Esophagus (tissue), 2 donors: Measurements from ENCODE around the gene ELP5. TPM values are rescaled to one million over a fixed set of nuclear protein-coding genes. Genes with fewer than 3 reads are reported as not detected.
A peak's percentile ranks its signal among the peaks of the same experiment; 100 is the strongest.

Experiments
- H3K27ac ChIP-seq, 2 donors: one replicate each; pipeline ENCODE4 v1.5.1; 2013; ENCODE audit warnings: low read depth in 2 of 2, mild to moderate bottlenecking in 2 of 2, inconsistent platforms in 1 of 2, low read length in 1 of 2, moderate library complexity in 1 of 2
- H3K27me3 ChIP-seq, 2 donors: one replicate each; pipeline ENCODE4 v1.6.1; 2013; ENCODE audit warnings: low read length in 2 of 2, control low read depth in 1 of 2, mild to moderate bottlenecking in 1 of 2; ENCODE audit not compliant: insufficient read depth in 2 of 2, control insufficient read depth in 1 of 2
- H3K36me3 ChIP-seq, 2 donors: one replicate each; pipeline ENCODE4 v1.6.1; 2013; ENCODE audit warnings: low read length in 1 of 2; ENCODE audit not compliant: control insufficient read depth in 2 of 2, insufficient read depth in 2 of 2
- H3K4me1 ChIP-seq, 2 donors: one replicate each; pipeline ENCODE4 v1.6.1; 2013; ENCODE audit warnings: low read length in 1 of 2; ENCODE audit not compliant: control insufficient read depth in 2 of 2, insufficient read depth in 2 of 2
- H3K4me3 ChIP-seq, 2 donors: one replicate each; pipeline ENCODE4 v1.5.1; 2013; ENCODE audit warnings: low read length in 2 of 2, mild to moderate bottlenecking in 2 of 2, low read depth in 1 of 2, moderate library complexity in 1 of 2
- H3K9me3 ChIP-seq, 2 donors: one replicate each; pipeline ENCODE4 v1.6.1; 2013; ENCODE audit warnings: mild to moderate bottlenecking in 2 of 2, low read depth in 1 of 2, low read length in 1 of 2, moderate library complexity in 1 of 2; ENCODE audit not compliant: control insufficient read depth in 2 of 2, insufficient read depth in 1 of 2
- WGBS, 2 donors: extraction: QIAGEN DNeasy Blood & Tissue Kit; methylation state at CpG; one replicate each; pipeline ENCODE4 v1.1.7; 2013; 5-methylcytosine and 5-hydroxymethylcytosine counted together
- polyA plus RNA-seq, 2 donors: library from polyadenylated mRNA; stranded (reverse); fragments of 200-250 nt; gene quantifications; one replicate each; pipeline ENCODE4 v1.2.3, GENCODE V29; 2013
- donor health status: healthy with polysubstance abuse.
- donor health status: Bipolar disorder and iron deficiency.

Gene ELP5
- polyA plus RNA-seq, 2 donors: 14.7 to 39.0 TPM

DNA sequence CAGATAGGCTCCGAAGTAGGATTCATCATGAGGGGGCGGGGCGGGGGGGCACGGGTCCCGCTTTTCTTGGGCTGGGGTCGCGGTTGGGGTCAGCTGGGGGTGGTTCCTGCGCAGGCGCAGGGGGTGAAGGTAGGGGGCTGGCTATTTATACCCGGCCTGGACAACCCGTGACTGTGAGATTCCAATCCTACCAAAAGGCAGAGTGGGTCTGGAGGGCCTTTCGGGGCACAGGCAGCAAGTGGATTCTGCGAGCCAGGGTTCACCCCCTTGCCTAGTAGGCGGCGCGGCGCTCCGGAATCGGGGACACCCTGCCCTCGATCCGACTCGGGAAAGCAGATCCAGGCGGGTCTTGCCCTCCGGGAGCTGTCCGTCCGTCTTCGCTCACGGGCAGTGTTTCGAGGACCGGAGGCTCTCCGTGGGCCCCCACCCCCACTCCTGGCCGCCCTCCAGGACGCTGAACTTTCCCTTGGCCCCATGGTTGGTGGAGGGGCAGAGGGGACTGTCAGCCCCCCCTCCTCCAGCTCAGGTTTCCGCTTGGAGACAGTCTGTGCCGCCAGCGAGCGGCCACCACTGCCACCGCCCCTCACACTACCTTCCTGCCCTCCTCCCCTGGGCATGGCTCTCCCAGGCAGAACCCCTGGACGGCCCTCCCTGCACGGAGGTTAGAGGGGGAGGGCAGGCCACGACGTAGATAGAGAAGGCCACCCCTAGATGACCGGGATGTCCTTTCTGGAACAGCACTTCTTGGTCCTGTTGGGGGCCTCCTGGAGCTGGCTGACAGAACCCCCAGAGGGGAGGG lies 30.1 kb downstream of the ELP5 start:
- Histone ChIP-seq H3K27me3 (no peaks in the 10 kb centered on the region), H3K36me3 (peaks cover 0 to 3% of the 10 kb centered on the region in 2 donors), H3K4me1 (peaks cover 6 to 24% of the 10 kb centered on the region in 2 donors), H3K9me3 (no peaks in the 10 kb centered on the region), H3K27ac (peak overlapping the region; percentile 76 to 78), H3K4me3 (peak overlapping the region; percentile 35 to 53)
- WGBS, 2 donors: 3 to 5% methylated on average over 43 of the region's 43 CpGs

- Histone ChIP-seq H3K36me3 (peaks cover 0 to 3% of the 10 kb centered on the region in 2 donors), H3K4me1 (peaks cover 6 to 24% of the 10 kb centered on the region in 2 donors), H3K4me3 (peak overlapping the region in 1 of 2 donors; percentile 35), H3K9me3 (no peaks in the 10 kb centered on the region), H3K27ac (peak overlapping the region; percentile 76 to 78), H3K27me3 (no peaks in the 10 kb centered on the region)
- WGBS, 2 donors: 46 to 47% methylated on average over 6 of the region's 6 CpGs
Observed at GRCh38 chr17:7282752-7283321, 30.8 kb downstream of the ELP5 start.

- peaks cover 0 to 3% of the 10 kb centered on the region in 2 donors for H3K36me3 ChIP-seq
- no peak overlapping the region for H3K4me3 ChIP-seq
- 80 to 82% methylated on average over 18 of the region's 18 CpGs for WGBS, 2 donors
- no peaks in the 10 kb centered on the region for H3K9me3 ChIP-seq
- H3K27ac ChIP-seq: peak overlapping the region in 1 of 2 donors; percentile 60
- peaks cover 6 to 24% of the 10 kb centered on the region in 2 donors for H3K4me1 ChIP-seq
- no peaks in the 10 kb centered on the region for H3K27me3 ChIP-seq
Observed at GRCh38 chr17:7283471-7284216, 31.6 kb downstream of the ELP5 start.

DNA sequence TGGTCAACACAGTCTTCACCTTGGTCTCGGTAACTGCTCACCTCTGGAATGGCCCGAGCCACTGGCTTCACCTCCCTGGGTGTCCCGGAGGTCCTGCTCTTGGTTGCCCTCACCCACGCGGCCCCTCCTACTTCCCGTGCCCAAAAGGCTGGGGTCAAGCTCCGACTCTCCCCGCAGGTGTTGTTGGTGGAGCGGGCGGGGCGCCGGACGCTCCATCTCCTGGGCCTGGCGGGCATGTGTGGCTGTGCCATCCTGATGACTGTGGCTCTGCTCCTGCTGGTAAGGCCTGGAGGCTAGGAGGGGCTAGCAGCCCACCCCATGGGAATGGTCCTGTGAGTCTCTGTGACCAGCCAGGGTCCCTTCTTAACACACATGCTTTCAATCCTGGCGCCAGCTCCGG lies 32.9 kb downstream of the ELP5 start:
- WGBS, 2 donors: 92 to 93% methylated on average over 16 of the region's 16 CpGs
- peaks cover 0 to 3% of the 10 kb centered on the region in 2 donors for H3K36me3 ChIP-seq
- H3K4me3 ChIP-seq: no peak overlapping the region
- H3K9me3 ChIP-seq: no peaks in the 10 kb centered on the region
- peaks cover 6 to 22% of the 10 kb centered on the region in 2 donors for H3K4me1 ChIP-seq
- H3K27me3 ChIP-seq: no peaks in the 10 kb centered on the region
- peak overlapping the region in 1 of 2 donors; percentile 29 for H3K27ac ChIP-seq

DNA sequence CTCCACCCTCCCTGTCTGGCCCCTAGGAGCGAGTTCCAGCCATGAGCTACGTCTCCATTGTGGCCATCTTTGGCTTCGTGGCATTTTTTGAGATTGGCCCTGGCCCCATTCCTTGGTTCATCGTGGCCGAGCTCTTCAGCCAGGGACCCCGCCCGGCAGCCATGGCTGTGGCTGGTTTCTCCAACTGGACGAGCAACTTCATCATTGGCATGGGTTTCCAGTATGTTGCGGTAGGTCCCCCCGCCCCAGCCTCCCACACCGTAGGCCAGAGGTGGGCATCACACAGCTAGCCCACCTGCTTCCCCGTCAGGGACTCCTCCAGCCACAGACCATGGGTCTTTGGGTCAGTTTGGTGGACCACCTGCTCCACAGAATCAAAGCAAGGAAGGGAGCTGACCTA lies 33.7 kb downstream of the ELP5 start:
- H3K9me3 ChIP-seq: no peaks in the 10 kb centered on the region
- peaks cover 6 to 16% of the 10 kb centered on the region in 2 donors for H3K4me1 ChIP-seq
- no peak overlapping the region for H3K4me3 ChIP-seq
- peaks cover 0 to 3% of the 10 kb centered on the region in 2 donors for H3K36me3 ChIP-seq
- no peaks in the 10 kb centered on the region for H3K27me3 ChIP-seq
- 82 to 84% methylated on average over 12 of the region's 12 CpGs for WGBS, 2 donors
- H3K27ac ChIP-seq: peak overlapping the region in 1 of 2 donors; percentile 21

- no peaks in the 10 kb centered on the region for H3K9me3 ChIP-seq
- 84 to 90% methylated on average over 18 of the region's 18 CpGs for WGBS, 2 donors
- H3K27ac ChIP-seq: no peak overlapping the region
- H3K4me3 ChIP-seq: no peak overlapping the region
- peaks cover 10 to 11% of the 10 kb centered on the region in 2 donors for H3K4me1 ChIP-seq
- peaks cover 0 to 3% of the 10 kb centered on the region in 2 donors for H3K36me3 ChIP-seq
- no peaks in the 10 kb centered on the region for H3K27me3 ChIP-seq
Observed at GRCh38 chr17:7289256-7290032, 37.4 kb downstream of the ELP5 start.

DNA sequence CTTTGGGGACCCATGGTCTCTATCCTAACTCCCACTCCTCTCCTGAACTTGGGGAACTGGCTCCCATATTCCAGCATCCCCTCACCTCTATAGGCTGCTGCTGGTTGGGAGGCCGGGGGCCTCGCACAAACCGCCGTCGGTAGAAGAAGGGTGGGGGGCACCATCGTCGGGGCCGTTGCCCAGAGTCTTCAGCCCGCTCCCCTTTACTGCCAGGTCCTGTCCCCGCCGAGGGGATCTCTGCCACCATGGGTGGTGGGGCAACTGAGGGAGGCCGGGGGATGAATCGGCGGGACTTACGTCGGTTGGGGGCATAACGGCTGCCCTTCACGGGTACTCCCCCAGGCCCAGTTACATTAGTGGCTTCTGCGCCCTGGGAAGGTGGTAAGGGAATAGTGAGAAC lies 38.2 kb downstream of the ELP5 start:
- Histone ChIP-seq H3K27ac (no peak overlapping the region), H3K9me3 (no peaks in the 10 kb centered on the region), H3K4me1 (peaks cover 10 to 16% of the 10 kb centered on the region in 2 donors), H3K36me3 (no peaks in the 10 kb centered on the region), H3K4me3 (no peak overlapping the region), H3K27me3 (no peaks in the 10 kb centered on the region)
- WGBS, 2 donors: 89 to 92% methylated on average over 18 to 19 of the region's 19 CpGs

GRCh38 chr17:7290685-7291084 lies 38.7 kb downstream of the ELP5 start:
- H3K27me3 ChIP-seq: no peaks in the 10 kb centered on the region
- WGBS, 2 donors: 80 to 83% methylated on average over 11 of the region's 11 CpGs

DNA sequence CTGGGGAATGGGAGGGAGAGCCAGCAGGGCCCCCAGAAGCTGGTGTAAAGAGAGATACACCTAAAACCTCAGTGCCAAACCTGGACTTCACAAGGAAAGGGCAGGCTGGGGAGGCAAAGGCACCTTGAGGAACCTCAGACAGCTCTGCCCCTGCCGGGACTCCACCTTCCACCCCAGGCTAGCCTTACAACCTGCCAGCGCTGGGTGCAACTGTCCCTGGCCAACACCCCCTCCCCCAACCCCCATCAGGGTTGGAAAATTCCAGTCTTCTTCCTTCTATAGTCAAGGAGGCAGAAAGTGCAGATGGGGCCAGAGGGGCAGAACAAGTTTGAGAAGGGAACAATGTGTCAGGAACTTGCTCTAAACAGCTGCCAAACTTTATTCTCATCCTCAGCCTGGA lies 40.2 kb downstream of the ELP5 start:
- Histone ChIP-seq H3K4me3 (no peak overlapping the region), H3K36me3 (no peaks in the 10 kb centered on the region), H3K27ac (peak overlapping the region in 1 of 2 donors; percentile 86), H3K9me3 (no peaks in the 10 kb centered on the region), H3K4me1 (peaks cover 16 to 17% of the 10 kb centered on the region in 2 donors), H3K27me3 (no peaks in the 10 kb centered on the region)
- WGBS, 2 donors: 43 to 48% methylated on average over 2 of the region's 2 CpGs

More at GRCh38 chr17:7290685-7291084, 38.7 kb downstream of the ELP5 start:
- H3K9me3 ChIP-seq: no peaks in the 10 kb centered on the region
- H3K27ac ChIP-seq: no peak overlapping the region
- H3K36me3 ChIP-seq: no peaks in the 10 kb centered on the region
- no peak overlapping the region for H3K4me3 ChIP-seq
- peaks cover 12 to 16% of the 10 kb centered on the region in 2 donors for H3K4me1 ChIP-seq
